Measurements from ENCODE around the gene SIX2.

The SIX2 gene

GRCh38 chr2:44972771-44973535, 36.3 kb downstream of the SIX2 start:
- intact Hi-C loops (cut with DNase I) = no loop called here
- no peak for DNase-seq

GRCh38 chr2:44970846-44971450, 38.3 kb downstream of the SIX2 start:
- peak in 1 of 10 donors; percentile 57 for DNase-seq
- intact Hi-C loops (cut with DNase I) = no loop called here

GRCh38 chr2:44969936-44970335, 39.3 kb downstream of the SIX2 start:
- intact Hi-C loops (cut with DNase I) = no loop called here
- peak in 1 of 10 donors; percentile 5 for DNase-seq

- intact Hi-C loops (cut with DNase I) = no loop called here
- DNase-seq = peak in 2 of 10 donors; percentile 16 to 30
Measured at GRCh38 chr2:44967727-44968432, 41.4 kb downstream of the SIX2 start.

- no peak for DNase-seq
- intact Hi-C loops (cut with DNase I) = no loop called here
Measured at GRCh38 chr2:44967056-44967455, 42.2 kb downstream of the SIX2 start.

- DNase-seq = no peak
- intact Hi-C loops (cut with DNase I) = no loop called here
Measured at GRCh38 chr2:44965684-44966083, 43.6 kb downstream of the SIX2 start.

- peak in 2 of 10 donors; percentile 64 to 68 for DNase-seq
- intact Hi-C loops (cut with DNase I) = no loop called here
Measured at GRCh38 chr2:44964752-44965236, 44.5 kb downstream of the SIX2 start.

GRCh38 chr2:44962176-44962695, 47.0 kb downstream of the SIX2 start:
- peak in 2 of 10 donors; percentile 45 to 55 for DNase-seq
- intact Hi-C loops (cut with DNase I) = no loop called here

- intact Hi-C loops (cut with DNase I) = no loop called here
- DNase-seq = peak in 1 of 10 donors; percentile 56
Measured at GRCh38 chr2:44960871-44961270, 48.4 kb downstream of the SIX2 start.

GRCh38 chr2:44959855-44960254, 49.4 kb downstream of the SIX2 start:
- peak in 1 of 10 donors; percentile 22 for DNase-seq
- intact Hi-C loops (cut with DNase I) = no loop called here

- peak in 1 of 10 donors; percentile 5 for DNase-seq
- intact Hi-C loops (cut with DNase I) = no loop called here
Measured at GRCh38 chr2:44957656-44958327, 51.5 kb downstream of the SIX2 start.

- intact Hi-C loops (cut with DNase I) = no loop called here
Measured at GRCh38 chr2:44956843-44957242, 52.4 kb downstream of the SIX2 start.

GRCh38 chr2:44955593-44956392, 53.5 kb downstream of the SIX2 start:
- peak; percentile 57 to 97 (median 82) for DNase-seq
- intact Hi-C loops (cut with DNase I) = loop anchor here (1.0 to 2.0 kb wide), 3 partner anchors 476 to 911 kb away; no protein-coding TSS in a partner anchor

More at GRCh38 chr2:44956843-44957242, 52.4 kb downstream of the SIX2 start:
- DNase-seq = no peak
